HG03571 (cell line): ENCODE measurements around the gene PTPN1.
"Not testable (repeated sequence)": the region's sequence is repeated elsewhere in the genome, so short reads cannot be mapped to it uniquely, and the experiment has no call there.

ENCODE experiments used
- ATAC-seq: cut with Tn5 transposase; IDR thresholded peaks from one replicate; pipeline ENCODE4 v1.9.1; 2021; ENCODE audit not compliant: unreplicated experiment

The PTPN1 gene

GRCh38 chr20:50478162-50478990 is 31.8 kb upstream of the PTPN1 start:
- no peak for ATAC-seq

- ATAC-seq, result no peak
Observed at GRCh38 chr20:50481741-50482140, 28.4 kb upstream of the PTPN1 start.

GRCh38 chr20:50482396-50482981 is 27.7 kb upstream of the PTPN1 start:
- no peak for ATAC-seq

GRCh38 chr20:50484271-50484976 is 25.8 kb upstream of the PTPN1 start:
- ATAC-seq, result no peak

- no peak for ATAC-seq
Observed at GRCh38 chr20:50487397-50487796, 22.8 kb upstream of the PTPN1 start.

- no peak for ATAC-seq
Observed at GRCh38 chr20:50488236-50488806, 21.9 kb upstream of the PTPN1 start.

DNA sequence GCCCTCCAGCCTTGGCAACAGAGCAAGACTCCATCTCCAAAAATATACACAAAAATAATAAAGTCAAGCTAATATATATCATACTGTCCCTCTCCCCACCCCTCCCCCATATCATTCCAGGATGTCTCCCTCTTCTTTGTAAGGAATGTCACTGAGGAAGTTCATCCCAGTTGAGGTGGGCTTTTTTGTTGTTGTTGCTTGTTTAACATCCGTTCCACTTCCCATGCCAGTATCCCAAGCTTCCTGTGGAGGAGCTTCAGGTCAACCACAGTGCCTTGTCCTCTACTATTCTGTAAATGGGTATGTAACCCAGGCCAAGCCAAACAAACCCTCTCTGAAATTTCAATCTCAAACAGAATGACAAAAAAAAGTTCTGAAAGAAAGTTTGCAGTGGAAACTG is 19.0 kb upstream of the PTPN1 start:
- no peak for ATAC-seq

DNA sequence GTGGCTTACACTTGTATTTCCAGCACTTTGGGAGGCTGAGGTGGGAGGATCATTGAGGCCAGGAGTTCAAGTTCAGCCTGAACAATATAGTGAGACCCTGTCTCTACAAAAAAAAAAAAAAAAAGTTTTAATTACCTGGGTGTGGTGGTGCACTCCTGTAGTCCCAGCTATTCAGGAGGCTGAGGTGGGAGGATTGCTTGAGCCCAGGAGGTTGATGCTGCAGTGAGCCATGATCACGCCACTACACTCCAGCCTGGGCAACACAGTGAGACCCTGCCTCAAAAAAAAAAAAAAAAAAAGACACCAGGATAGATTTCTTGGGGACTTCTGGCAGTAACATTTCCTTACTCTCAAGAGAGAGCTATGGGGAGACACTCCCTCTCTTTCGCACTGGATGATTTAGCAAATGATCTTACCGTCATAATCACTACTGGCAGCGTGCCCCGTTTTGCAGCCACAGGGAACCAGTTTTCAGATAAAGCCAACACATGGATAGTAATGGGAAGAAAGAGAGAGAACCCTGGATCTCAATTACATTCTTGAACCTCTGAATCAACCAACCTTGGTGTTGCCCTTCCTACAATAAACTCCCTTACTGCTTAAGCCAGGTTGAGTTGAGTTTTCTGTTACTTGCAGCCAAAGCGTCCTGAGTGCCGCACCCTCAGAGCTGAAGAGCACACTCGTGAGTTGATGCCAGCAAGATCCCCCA is 18.1 kb upstream of the PTPN1 start:
- no peak for ATAC-seq

GRCh38 chr20:50493881-50494253 is 16.3 kb upstream of the PTPN1 start:
- no peak for ATAC-seq

- no peak for ATAC-seq
Observed at GRCh38 chr20:50494428-50494827, 15.8 kb upstream of the PTPN1 start.

DNA sequence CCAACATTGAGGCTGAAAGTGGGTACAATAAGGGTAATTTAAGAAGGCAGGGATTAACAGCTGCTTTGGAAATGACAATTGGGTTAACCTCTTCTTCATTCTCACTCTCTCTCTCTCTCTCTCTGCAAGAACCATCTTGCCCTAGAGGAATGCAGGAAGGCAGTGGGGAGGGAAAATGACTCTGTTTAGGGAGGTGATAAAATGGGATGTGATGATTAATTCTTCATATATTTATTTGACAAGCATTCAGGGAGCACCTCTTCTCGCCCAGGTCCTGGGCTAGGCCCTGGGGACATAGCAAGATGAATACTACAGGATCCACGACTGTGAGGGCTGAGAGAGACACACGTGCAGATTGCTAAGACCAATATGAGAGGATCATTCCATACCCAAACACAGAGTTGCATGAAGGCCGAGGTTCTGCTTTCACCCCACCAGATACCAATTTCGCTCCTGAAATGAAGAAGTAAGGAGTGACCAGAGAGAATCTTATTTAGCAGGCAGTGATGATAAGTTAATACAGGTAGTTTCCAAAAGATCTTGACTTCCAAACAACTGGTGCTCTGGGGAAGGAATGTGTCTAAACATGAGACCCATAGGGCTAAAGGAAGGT is 13.3 kb upstream of the PTPN1 start:
- no peak for ATAC-seq

GRCh38 chr20:50498071-50498776 is 12.0 kb upstream of the PTPN1 start:
- ATAC-seq, result no peak

DNA sequence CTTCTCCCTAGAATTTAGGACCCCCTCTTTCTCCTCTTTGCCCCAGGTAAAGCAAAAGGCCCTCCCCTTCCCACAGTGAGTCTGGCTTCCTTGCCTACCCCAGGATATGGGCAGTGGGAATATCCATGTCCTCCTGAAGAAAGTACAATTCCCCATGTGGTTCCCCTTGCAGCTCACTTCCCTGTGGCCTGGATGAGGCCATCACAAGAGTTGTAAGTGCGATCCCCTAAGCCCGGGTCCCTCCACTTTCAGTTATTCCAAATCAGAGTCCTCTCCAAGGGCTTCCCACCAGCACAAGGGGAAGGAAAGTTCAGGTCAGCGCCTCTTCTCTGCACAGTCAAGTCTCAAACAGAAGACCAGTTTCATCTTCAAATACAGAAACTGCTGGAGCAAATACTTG is 10.2 kb upstream of the PTPN1 start:
- no peak for ATAC-seq

DNA sequence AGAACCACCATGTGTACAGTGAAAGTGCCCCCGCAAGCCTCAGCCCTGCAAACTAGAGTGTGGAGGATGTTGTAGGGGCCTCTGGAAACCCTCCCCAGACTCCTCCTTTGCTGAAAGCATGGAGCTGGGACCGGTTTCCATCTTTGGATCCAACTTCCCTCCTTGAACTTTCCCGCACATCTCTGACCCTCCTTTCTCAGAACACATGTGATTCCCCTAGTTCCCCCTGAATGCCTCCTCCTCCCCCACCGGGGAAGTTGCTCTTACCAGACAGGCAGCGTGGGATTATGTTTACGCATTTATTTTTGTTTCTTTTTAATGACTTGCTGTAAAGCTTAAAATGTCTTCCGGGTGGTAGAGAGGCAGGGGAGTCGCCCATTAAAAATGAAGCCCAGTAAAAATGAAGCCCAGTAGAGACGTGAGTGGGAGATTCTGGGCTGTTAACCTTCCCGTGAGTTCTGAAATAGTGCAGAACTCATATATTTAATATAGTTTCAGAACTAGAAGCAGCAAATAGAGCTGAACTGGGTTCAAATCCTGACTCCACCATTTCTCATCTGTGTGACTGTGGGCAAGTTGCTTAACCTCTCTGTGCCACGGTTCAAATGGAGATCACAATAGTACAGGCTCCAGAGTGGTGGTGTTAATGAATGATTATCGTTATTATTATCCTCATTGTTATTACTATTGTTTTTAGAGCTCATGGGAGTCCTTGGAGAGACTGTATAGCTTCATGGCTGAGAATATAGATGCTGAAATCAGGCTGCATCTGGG is 8.0 kb upstream of the PTPN1 start:
- no peak for ATAC-seq

DNA sequence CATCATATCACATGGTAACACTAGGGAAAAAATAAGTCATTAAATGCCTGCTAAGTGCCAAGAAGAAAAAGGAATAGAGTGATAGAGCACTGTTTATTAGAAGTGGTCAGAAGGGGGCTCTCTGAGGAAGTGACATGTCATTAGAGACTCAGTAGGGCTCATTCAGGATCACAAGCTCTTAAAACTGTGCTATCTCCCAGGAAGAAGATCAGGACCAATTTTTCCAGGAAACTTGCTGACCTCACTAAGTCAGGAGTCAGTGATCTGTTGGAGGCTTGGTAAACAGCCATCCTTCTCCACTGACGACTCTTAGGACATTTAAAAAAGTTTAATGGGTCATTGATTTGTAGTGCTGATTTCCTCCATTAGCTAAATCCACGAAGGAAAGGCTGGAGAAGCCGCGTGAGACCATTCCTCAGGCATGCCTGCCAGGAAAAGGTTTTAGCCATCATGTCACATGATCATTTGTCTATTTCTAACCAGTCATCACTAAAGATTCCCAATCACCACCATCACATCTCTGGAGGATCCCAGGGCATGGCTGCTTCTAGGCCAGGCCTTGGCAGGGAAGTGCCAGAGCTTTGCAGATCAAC is 5.9 kb upstream of the PTPN1 start:
- ATAC-seq, result no peak

DNA sequence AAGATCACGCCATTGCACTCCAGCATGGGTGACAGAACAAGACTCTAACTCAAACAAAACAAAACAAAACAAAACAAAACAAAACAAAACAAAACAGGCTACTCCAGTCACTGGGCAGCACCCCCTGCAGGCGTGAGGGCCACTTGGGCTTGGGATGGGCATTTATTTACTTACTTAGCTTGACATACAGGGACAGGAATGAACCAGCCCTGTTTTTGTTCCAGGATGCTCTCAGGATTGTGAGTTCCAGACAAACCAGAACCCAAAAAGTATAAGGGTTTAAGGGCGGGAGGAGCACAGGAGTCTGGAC is 4.0 kb upstream of the PTPN1 start:
- no peak for ATAC-seq

GRCh38 chr20:50507745-50508144 is 2.4 kb upstream of the PTPN1 start:
- not testable (repeated sequence) for ATAC-seq

GRCh38 chr20:50508171-50508755 is 1.9 kb upstream of the PTPN1 start:
- ATAC-seq, result no peak
